BLaER1 (cell line): ENCODE measurements around the gene ASPN.

Source experiments
- H3K27ac ChIP-seq: shearing (Covaris generic); formaldehyde crosslinking; 2 replicates; pipeline ENCODE4 v1.8.1; 2022
- H3K27me3 ChIP-seq: shearing (Covaris generic); formaldehyde crosslinking; 2 replicates; pipeline ENCODE4 v1.8.1; 2022
- H3K36me3 ChIP-seq: shearing (Covaris generic); formaldehyde crosslinking; 2 replicates; pipeline ENCODE4 v1.8.1; 2022
- H3K4me1 ChIP-seq: shearing (Covaris generic); formaldehyde crosslinking; 2 replicates; pipeline ENCODE4 v1.8.1; 2022
- H3K4me2 ChIP-seq: shearing (Covaris generic); formaldehyde crosslinking; 2 replicates; pipeline ENCODE4 v1.8.1; 2022
- H3K4me3 ChIP-seq: shearing (Covaris generic); formaldehyde crosslinking; 2 replicates; pipeline ENCODE4 v1.8.1; 2022
- H3K9ac ChIP-seq: shearing (Covaris generic); formaldehyde crosslinking; 2 replicates; pipeline ENCODE4 v1.8.1; 2022
- H3K9me3 ChIP-seq: shearing (Covaris generic); formaldehyde crosslinking; 2 replicates; pipeline ENCODE4 v1.8.1; 2022
- H4K20me1 ChIP-seq: shearing (Covaris generic); formaldehyde crosslinking; 2 replicates; pipeline ENCODE4 v1.8.1; 2022
- Cebpa-rat ChIP-seq: shearing (Covaris generic); IDR thresholded peaks from 2 replicates; pipeline ENCODE4 v1.8.1; 2022

The ASPN gene

GRCh38 chr9:92482329-92482728, at the start of gene ASPN:
TSS of gene ASPN (minus strand) at chr9:92482506.
- no peak within 1 kb of the TSS for H3K27ac ChIP-seq
- no peaks in the 10 kb centered on the region for H3K9me3 ChIP-seq
- H4K20me1 ChIP-seq: no peaks in the 10 kb centered on the region
- no peak within 1 kb of the TSS for H3K4me2 ChIP-seq
- no peaks in the 10 kb centered on the region for H3K36me3 ChIP-seq
- TF ChIP-seq Cebpa-rat: no peak
- no peak within 1 kb of the TSS for H3K9ac ChIP-seq
- no peaks in the 10 kb centered on the region for H3K27me3 ChIP-seq
- no peak within 1 kb of the TSS for H3K4me3 ChIP-seq
- H3K4me1 ChIP-seq: no peaks in the 10 kb centered on the region

DNA sequence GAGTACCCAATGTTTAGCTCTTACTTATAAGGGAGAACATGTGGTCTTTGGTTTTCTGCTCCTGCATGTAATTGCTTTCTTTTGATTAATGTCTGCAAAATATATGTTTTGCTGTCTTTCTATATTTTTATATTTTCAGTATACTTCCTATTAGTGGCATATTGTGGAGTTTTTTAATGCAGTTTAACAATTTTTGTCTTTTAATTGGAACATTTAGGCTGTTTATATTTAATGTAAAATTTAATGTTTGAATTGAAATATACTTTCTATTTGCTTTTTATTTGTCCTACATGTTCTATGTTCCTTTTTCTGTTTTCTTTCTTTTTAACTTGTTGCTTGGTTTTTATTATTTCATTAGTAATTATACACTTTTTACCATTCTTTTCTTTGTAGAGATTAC, 48.6 kb upstream of the ASPN start:
- Histone ChIP-seq H3K4me1 (peaks cover 18% of the 10 kb centered on the region), H3K4me3 (no peak overlapping the region), H3K9ac (no peak overlapping the region), H3K27me3 (no peaks in the 10 kb centered on the region), H3K4me2 (no peak overlapping the region), H3K27ac (no peak overlapping the region), H4K20me1 (no peaks in the 10 kb centered on the region), H3K36me3 (no peaks in the 10 kb centered on the region), H3K9me3 (peaks cover 9% of the 10 kb centered on the region; the same call in 1 of the 2 replicates)
- TF ChIP-seq Cebpa-rat: no peak

DNA sequence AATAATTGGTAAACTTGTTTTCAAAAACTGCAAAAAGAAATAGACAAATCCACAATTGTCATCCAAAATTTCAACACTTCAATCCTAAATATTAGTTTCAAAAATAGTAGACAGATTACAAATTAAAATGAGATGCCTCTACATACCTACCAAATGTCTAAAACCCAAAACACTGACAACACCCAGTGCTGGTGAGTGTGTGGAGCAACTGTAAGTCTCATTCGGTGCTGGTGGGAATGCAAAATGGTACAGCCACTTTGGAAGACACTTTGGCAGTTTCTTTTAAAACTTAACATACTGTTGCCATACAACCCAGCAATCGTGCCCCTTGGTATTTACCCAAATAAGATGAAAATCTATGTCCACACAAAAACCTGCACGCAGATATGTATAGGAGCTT, 46.8 kb upstream of the ASPN start:
- Histone ChIP-seq H3K27ac (no peak overlapping the region), H3K9ac (no peak overlapping the region), H3K4me3 (no peak overlapping the region), H3K9me3 (peaks cover 9% of the 10 kb centered on the region; the same call in 1 of the 2 replicates), H3K4me1 (peaks cover 3% of the 10 kb centered on the region), H3K4me2 (no peak overlapping the region), H3K27me3 (no peaks in the 10 kb centered on the region), H4K20me1 (no peaks in the 10 kb centered on the region), H3K36me3 (no peaks in the 10 kb centered on the region)
- no peak for TF ChIP-seq Cebpa-rat

DNA sequence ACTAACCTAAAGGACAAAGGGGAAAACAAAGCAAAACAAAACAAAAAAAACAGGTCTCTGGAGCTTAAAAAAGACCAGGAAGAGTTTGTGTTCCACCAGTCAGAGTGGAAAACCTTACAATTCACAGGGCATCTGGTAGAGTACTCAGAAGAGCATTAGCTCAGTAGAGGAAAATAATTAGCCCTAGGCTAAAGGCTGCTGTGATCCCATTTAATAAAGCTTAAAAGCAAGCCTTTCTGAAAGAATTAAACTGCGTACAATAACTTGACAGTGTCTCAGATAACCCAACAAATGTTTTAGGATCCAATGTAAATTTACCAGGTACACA, 46.2 kb upstream of the ASPN start:
- no peak overlapping the region for H3K4me3 ChIP-seq
- no peaks in the 10 kb centered on the region for H3K4me1 ChIP-seq
- no peak overlapping the region for H3K4me2 ChIP-seq
- no peaks in the 10 kb centered on the region for H3K27me3 ChIP-seq
- no peak for TF ChIP-seq Cebpa-rat
- no peak overlapping the region for H3K9ac ChIP-seq
- H3K27ac ChIP-seq: no peak overlapping the region
- H4K20me1 ChIP-seq: no peaks in the 10 kb centered on the region
- H3K9me3 ChIP-seq: peaks cover 9% of the 10 kb centered on the region; the same call in 1 of the 2 replicates
- no peaks in the 10 kb centered on the region for H3K36me3 ChIP-seq

DNA sequence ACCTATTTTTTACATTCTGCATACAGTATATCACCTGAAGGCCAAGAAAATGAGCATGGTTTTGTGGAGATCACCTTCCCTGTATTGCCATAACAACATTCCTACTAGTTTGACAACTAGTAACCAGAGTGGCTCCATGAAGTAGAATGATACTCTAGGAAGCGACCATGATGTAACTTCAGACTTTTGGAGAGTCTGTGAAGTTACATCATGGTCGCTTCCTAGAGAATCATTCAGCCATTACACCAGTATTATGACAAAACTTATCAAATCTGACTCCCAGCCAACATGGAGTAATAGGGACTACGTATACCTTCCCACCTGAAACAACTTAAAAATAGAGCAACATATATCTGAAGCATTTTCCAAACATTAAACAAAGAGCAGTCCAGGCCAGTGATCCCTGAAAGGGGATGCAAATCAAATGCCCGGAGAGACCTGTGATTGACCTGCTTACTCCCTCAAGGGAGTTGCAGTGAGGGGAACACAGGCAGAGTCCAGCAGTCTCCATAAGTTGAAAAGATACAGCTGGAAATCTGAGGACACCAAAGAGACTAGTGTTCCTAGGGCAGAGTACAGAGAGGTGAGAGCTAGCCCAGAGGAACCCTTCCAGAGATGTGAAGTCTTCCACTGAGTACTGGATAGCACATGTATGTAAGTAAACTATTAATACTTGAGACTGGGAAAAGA, 45.7 kb upstream of the ASPN start:
- Histone ChIP-seq H3K4me1 (no peaks in the 10 kb centered on the region), H4K20me1 (no peaks in the 10 kb centered on the region), H3K27ac (no peak overlapping the region), H3K36me3 (no peaks in the 10 kb centered on the region), H3K27me3 (no peaks in the 10 kb centered on the region), H3K9ac (no peak overlapping the region), H3K9me3 (peaks cover 9% of the 10 kb centered on the region; the same call in 1 of the 2 replicates), H3K4me3 (no peak overlapping the region), H3K4me2 (no peak overlapping the region)
- no peak for TF ChIP-seq Cebpa-rat

- H3K4me1 ChIP-seq: no peaks in the 10 kb centered on the region
- H3K9ac ChIP-seq: no peak overlapping the region
- no peak overlapping the region for H3K27ac ChIP-seq
- peaks cover 6% of the 10 kb centered on the region; the same call in 1 of the 2 replicates for H3K9me3 ChIP-seq
- H3K4me2 ChIP-seq: no peak overlapping the region
- no peaks in the 10 kb centered on the region for H4K20me1 ChIP-seq
- H3K4me3 ChIP-seq: no peak overlapping the region
- no peaks in the 10 kb centered on the region for H3K36me3 ChIP-seq
- no peak for TF ChIP-seq Cebpa-rat
- H3K27me3 ChIP-seq: no peaks in the 10 kb centered on the region
Observed at GRCh38 chr9:92527291-92527828, 45.1 kb upstream of the ASPN start.

DNA sequence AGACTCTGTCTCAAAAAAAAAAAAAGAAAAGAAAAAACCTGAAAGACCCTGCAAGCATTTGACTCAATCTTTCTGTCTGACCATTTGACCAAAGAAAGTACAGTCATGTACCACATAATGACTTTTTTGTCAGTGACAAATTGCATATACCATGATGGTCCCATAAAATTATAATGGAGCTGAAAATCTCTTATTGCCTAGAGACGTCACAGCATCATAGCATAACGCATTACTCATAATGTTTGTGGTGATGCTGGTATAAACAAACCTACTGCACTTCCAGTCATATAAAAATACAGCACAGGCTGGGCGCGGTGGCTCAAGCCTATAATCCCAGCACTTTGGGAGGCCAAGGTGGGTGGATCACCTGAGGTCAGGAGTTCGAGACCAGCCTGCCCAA, 43.0 kb upstream of the ASPN start:
- no peak for TF ChIP-seq Cebpa-rat

DNA sequence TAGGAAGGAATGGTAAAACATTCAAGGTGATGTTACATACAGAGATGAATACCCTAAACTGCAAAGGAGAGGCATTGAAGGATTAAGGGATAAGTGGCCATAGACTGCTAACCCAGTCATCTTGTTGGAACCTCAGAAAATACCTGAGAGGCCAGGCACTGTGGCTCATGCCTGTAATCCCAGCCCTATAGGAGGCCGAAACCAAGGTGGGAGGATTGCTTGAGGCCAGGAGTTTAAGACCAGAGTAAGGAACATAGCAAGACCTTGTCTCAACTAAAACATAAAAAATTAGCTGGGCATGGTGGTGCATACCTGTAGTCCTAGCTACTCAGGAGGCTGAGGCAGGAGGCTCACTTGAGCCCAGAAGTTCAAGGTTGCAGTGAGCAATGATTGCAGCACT, 42.6 kb upstream of the ASPN start:
- 0 out of 2 replicates have a peak, but pooled peaks cover 4% of the 10 kb centered on the region for H3K9me3 ChIP-seq
- TF ChIP-seq Cebpa-rat: no peak
- no peak overlapping the region for H3K27ac ChIP-seq
- H3K4me1 ChIP-seq: no peaks in the 10 kb centered on the region
- H3K36me3 ChIP-seq: 0 out of 2 replicates have a peak, but pooled peaks cover 3% of the 10 kb centered on the region
- no peak overlapping the region for H3K4me3 ChIP-seq
- no peaks in the 10 kb centered on the region for H3K27me3 ChIP-seq
- no peak overlapping the region for H3K4me2 ChIP-seq
- no peak overlapping the region for H3K9ac ChIP-seq
- H4K20me1 ChIP-seq: no peaks in the 10 kb centered on the region

More for the DNA sequence above, 43.0 kb upstream of the ASPN start:
- no peak overlapping the region for H3K27ac ChIP-seq
- H3K27me3 ChIP-seq: no peaks in the 10 kb centered on the region
- H3K36me3 ChIP-seq: no peaks in the 10 kb centered on the region
- no peak overlapping the region for H3K4me2 ChIP-seq
- H3K4me3 ChIP-seq: no peak overlapping the region
- H3K9me3 ChIP-seq: no peaks in the 10 kb centered on the region
- no peak overlapping the region for H3K9ac ChIP-seq
- no peaks in the 10 kb centered on the region for H3K4me1 ChIP-seq
- no peaks in the 10 kb centered on the region for H4K20me1 ChIP-seq

DNA sequence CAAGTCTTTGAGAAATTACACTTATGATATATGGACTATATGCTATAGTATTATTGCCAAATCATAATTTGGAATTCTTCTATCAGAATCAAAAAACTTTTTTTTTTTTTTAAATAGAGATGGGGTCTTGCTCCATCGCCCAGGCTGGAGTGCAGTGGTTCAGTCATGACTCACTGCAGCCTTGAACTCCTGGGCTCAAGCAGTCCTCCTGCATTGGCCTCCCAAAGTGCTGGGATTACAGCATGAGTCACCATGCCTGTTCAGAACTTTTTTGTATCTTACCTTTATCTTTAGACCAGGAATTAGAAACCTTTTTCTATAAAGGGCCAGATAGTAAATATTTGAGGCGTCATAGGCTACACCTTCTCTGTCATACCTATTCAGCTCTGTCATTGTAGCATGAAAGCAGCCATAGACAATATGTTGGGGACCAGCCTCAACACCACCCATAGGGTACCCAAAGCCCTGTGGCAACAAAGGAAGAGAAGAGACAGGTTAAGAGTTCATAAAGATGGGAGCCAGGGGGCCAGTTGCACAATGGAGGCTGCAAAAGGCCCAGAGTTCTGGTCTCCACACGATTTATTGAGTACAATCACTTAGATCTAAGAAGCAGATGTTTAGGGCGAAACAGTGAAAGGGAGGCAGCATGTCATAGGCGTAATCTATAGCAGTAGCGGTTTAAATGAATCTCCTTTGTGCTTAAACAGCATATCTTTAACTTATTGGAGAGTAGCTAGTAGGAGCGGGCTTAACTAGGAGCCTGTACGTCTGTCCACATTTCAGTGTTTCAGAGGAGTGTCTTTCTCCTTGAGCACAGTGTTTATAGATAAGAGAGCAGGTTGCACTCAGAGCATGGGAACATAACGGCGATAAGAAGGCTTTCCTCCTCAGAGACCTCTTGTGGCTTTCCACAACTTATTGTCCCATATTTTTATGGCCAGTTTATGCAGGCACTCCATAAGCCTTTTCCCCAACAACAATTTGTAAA, 41.0 kb upstream of the ASPN start:
- H3K9ac ChIP-seq: no peak overlapping the region
- no peaks in the 10 kb centered on the region for H4K20me1 ChIP-seq
- no peak overlapping the region for H3K4me2 ChIP-seq
- 0 out of 2 replicates have a peak, but pooled peaks cover 5% of the 10 kb centered on the region for H3K9me3 ChIP-seq
- 0 out of 2 replicates have a peak, but pooled peaks cover 4% of the 10 kb centered on the region for H3K36me3 ChIP-seq
- no peak for TF ChIP-seq Cebpa-rat
- no peaks in the 10 kb centered on the region for H3K27me3 ChIP-seq
- H3K4me3 ChIP-seq: no peak overlapping the region
- no peak overlapping the region for H3K27ac ChIP-seq
- H3K4me1 ChIP-seq: no peaks in the 10 kb centered on the region
